ENCODE measurements around the gene MCRS1. TPM values are rescaled to one million over a fixed set of nuclear protein-coding genes. Genes with fewer than 3 reads are reported as not detected.

Gene MCRS1
- total RNA-seq, 1 experiment from 2014 or later = 88.6 TPM

- no peak for DNase-seq (ENCODE audit: low read depth, low spot score)
- ChIA-PET CTCF (interaction anchor here (0.6 kb wide), 1 partner anchor 40 kb away, joined by 3 read pairs; no protein-coding TSS in a partner anchor), POLR2A (interaction anchor here (0.5 to 0.7 kb wide), 2 partner anchors 17 to 42 kb away, joined by 3 to 4 read pairs; no protein-coding TSS in a partner anchor)
These were observed 36.9 kb upstream of the MCRS1 start for GRCh38 chr12:49604856-49605255.

GRCh38 chr12:49603721-49604120 is 35.8 kb upstream of the MCRS1 start:
- ATAC-seq (no peak), DNase-seq (ENCODE audit: low read depth, low spot score) (no peak)
- no peaks in the 10 kb centered on the region for H3K27me3 ChIP-seq (ENCODE audit: control insufficient read depth, insufficient read depth, low read length)
- no peaks in the 10 kb centered on the region for H3K9me3 ChIP-seq (ENCODE audit: control insufficient read depth, insufficient read depth, low read depth, low read length)
- no peak overlapping the region for H3K27ac ChIP-seq (ENCODE audit: low read length)
- BruUV-seq (replicated peaks) = no TSS peak
- TF ChIP-seq POLR2AphosphoS5 (IDR thresholded peaks at IDR 0.05; ENCODE audit: low read depth, low read length) = no peak
- no peak overlapping the region for H3K4me3 ChIP-seq (ENCODE audit: low read depth in 2 of 2, low read length in 2 of 2)
- in situ Hi-C loops (cut with HindIII; ENCODE audit: low pct_unique_long_range_greater_than_20kb, low sequenced_read_pairs) = no loop called here
- no peaks in the 10 kb centered on the region for H3K36me3 ChIP-seq (ENCODE audit: control insufficient read depth, insufficient read depth, low read length)
- ChIA-PET POLR2A (no interaction called here), CTCF (interaction anchor here (1.0 kb wide), 1 partner anchor 19 kb away, joined by 9 read pairs; the partner anchor contains the start of gene PRPF40B)
- H3K4me1 ChIP-seq (ENCODE audit: control insufficient read depth, insufficient read depth, low read length) = no peaks in the 10 kb centered on the region
- intact Hi-C loops (cut with micrococcal nuclease; ENCODE audit: unreplicated experiment) = no loop called here

More at GRCh38 chr12:49604856-49605255, 36.9 kb upstream of the MCRS1 start:
- intact Hi-C loops (cut with micrococcal nuclease; ENCODE audit: unreplicated experiment) (no loop called here), in situ Hi-C loops (cut with HindIII; ENCODE audit: low pct_unique_long_range_greater_than_20kb, low sequenced_read_pairs) (no loop called here)
- no peak for ATAC-seq
- no TSS peak for BruUV-seq (replicated peaks)
- TF ChIP-seq POLR2AphosphoS5 (IDR thresholded peaks at IDR 0.05; ENCODE audit: low read depth, low read length) = no peak
- no peak for TF ChIP-seq SIN3A (IDR thresholded peaks at IDR 0.05; ENCODE audit: borderline replicate concordance, insufficient read depth, low read depth, low read length)
- TF ChIP-seq CTCF (IDR thresholded peaks at IDR 0.05) = no peak
- TF ChIP-seq TCF7L2 (IDR thresholded peaks at IDR 0.05; ENCODE audit: low read depth, low read length) = no peak
- TF ChIP-seq, protein P1, sequence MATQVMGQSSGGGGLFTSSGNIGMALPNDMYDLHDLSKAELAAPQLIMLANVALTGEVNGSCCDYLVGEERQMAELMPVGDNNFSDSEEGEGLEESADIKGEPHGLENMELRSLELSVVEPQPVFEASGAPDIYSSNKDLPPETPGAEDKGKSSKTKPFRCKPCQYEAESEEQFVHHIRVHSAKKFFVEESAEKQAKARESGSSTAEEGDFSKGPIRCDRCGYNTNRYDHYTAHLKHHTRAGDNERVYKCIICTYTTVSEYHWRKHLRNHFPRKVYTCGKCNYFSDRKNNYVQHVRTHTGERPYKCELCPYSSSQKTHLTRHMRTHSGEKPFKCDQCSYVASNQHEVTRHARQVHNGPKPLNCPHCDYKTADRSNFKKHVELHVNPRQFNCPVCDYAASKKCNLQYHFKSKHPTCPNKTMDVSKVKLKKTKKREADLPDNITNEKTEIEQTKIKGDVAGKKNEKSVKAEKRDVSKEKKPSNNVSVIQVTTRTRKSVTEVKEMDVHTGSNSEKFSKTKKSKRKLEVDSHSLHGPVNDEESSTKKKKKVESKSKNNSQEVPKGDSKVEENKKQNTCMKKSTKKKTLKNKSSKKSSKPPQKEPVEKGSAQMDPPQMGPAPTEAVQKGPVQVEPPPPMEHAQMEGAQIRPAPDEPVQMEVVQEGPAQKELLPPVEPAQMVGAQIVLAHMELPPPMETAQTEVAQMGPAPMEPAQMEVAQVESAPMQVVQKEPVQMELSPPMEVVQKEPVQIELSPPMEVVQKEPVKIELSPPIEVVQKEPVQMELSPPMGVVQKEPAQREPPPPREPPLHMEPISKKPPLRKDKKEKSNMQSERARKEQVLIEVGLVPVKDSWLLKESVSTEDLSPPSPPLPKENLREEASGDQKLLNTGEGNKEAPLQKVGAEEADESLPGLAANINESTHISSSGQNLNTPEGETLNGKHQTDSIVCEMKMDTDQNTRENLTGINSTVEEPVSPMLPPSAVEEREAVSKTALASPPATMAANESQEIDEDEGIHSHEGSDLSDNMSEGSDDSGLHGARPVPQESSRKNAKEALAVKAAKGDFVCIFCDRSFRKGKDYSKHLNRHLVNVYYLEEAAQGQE (IDR thresholded peaks at IDR 0.05; ENCODE audit: insufficient read depth in 1 of 2, low read depth in 2 of 2, low read length in 1 of 2) = no peak
- Histone ChIP-seq H3K27ac (ENCODE audit: low read length) (no peak overlapping the region), H3K27me3 (ENCODE audit: control insufficient read depth, insufficient read depth, low read length) (no peaks in the 10 kb centered on the region), H3K4me1 (ENCODE audit: control insufficient read depth, insufficient read depth, low read length) (no peaks in the 10 kb centered on the region), H3K9me3 (ENCODE audit: control insufficient read depth, insufficient read depth, low read depth, low read length) (no peaks in the 10 kb centered on the region), H3K36me3 (ENCODE audit: control insufficient read depth, insufficient read depth, low read length) (no peaks in the 10 kb centered on the region), H3K4me3 (ENCODE audit: low read depth in 2 of 2, low read length in 2 of 2) (no peak overlapping the region)

DNA sequence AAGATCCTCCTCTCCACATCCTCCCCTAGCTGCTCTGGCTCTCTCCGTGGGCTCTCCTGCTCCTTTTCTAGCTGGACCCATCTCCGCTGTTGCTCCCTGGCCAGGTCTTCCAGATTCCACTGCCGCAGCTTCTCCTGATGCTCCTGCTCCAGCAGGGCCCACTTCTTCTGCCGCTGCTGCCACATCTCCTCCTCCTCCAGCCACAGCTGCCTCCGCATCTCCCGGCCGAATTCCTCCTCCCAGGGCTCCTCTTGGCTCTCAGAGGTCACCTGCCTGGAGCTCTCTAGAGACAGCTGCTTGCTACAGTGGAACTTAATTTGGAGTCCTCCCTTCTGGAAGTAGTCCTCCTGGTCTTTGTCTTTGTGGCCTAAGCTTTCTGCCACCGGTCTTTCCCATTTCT is 32.0 kb upstream of the MCRS1 start:
- ChIA-PET POLR2A (no interaction called here), CTCF (no interaction called here)
- Histone ChIP-seq H3K27me3 (ENCODE audit: control insufficient read depth, insufficient read depth, low read length) (no peaks in the 10 kb centered on the region), H3K36me3 (ENCODE audit: control insufficient read depth, insufficient read depth, low read length) (no peaks in the 10 kb centered on the region), H3K4me1 (ENCODE audit: control insufficient read depth, insufficient read depth, low read length) (no peaks in the 10 kb centered on the region), H3K27ac (ENCODE audit: low read length) (no peak overlapping the region), H3K9me3 (ENCODE audit: control insufficient read depth, insufficient read depth, low read depth, low read length) (no peaks in the 10 kb centered on the region), H3K4me3 (ENCODE audit: low read depth in 2 of 2, low read length in 2 of 2) (no peak overlapping the region)
- intact Hi-C loops (cut with micrococcal nuclease; ENCODE audit: unreplicated experiment) (no loop called here), in situ Hi-C loops (cut with HindIII; ENCODE audit: low pct_unique_long_range_greater_than_20kb, low sequenced_read_pairs) (no loop called here)
- no peak for TF ChIP-seq POLR2AphosphoS5 (IDR thresholded peaks at IDR 0.05; ENCODE audit: low read depth, low read length)
- no peak for TF ChIP-seq CTCF (IDR thresholded peaks at IDR 0.05)
- TF ChIP-seq, protein P1 (IDR thresholded peaks at IDR 0.05; ENCODE audit: insufficient read depth in 1 of 2, low read depth in 2 of 2, low read length in 1 of 2) = no peak
- TF ChIP-seq SIN3A (IDR thresholded peaks at IDR 0.05; ENCODE audit: borderline replicate concordance, insufficient read depth, low read depth, low read length) = no peak
- no peak for TF ChIP-seq TCF7L2 (IDR thresholded peaks at IDR 0.05; ENCODE audit: low read depth, low read length)
- BruUV-seq (replicated peaks) = no TSS peak
- ATAC-seq = no peak
- DNase-seq (ENCODE audit: low read depth, low spot score) = no peak
